NCI-H2171 (cell line): ENCODE results near the gene KIF18B.

Experiments
- DNase-seq: peaks from one replicate; lab custom pipeline; 2025; lab: John Stamatoyannopoulos, UW

The KIF18B gene

GRCh38 chr17:44919411-44919810 lies 28.2 kb downstream of the KIF18B start:
- DNase-seq, result no peak

DNA sequence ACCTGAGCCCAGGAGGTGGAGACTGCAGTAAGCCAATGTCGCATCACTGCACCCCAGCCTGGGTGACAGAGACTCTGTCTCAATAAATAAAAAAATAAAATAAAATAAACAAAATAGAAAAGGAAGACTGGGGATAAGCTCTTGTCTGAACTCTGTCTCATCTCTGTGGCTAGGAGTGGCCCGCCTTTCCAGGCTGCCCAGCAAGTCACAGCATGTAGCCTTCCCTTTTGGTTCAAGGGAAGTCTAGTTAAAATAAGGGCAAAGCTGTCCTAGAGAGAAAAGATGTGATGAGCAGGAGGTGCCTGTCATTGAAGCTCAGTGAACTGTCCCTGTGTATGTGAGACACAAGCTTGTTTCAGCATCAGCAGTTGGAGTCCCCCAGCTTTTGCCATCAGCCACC lies 29.6 kb downstream of the KIF18B start:
- no peak for DNase-seq

GRCh38 chr17:44917456-44917855 lies 30.1 kb downstream of the KIF18B start:
- no peak for DNase-seq

- DNase-seq, result no peak
These were observed 30.8 kb downstream of the KIF18B start for GRCh38 chr17:44916781-44917241.

GRCh38 chr17:44915862-44916780 lies 31.5 kb downstream of the KIF18B start:
- DNase-seq, result no peak

GRCh38 chr17:44915321-44915726 lies 32.2 kb downstream of the KIF18B start, which contains the start of gene GFAP:
GFAP (minus strand) TSS chr17:44915500; CDS start chr17:44915486, 14 bp downstream.
- DNase-seq, result no peak

- no peak for DNase-seq
These were observed 32.8 kb downstream of the KIF18B start for GRCh38 chr17:44914698-44915271.

- no peak for DNase-seq
These were observed 33.4 kb downstream of the KIF18B start for GRCh38 chr17:44914148-44914547.

DNA sequence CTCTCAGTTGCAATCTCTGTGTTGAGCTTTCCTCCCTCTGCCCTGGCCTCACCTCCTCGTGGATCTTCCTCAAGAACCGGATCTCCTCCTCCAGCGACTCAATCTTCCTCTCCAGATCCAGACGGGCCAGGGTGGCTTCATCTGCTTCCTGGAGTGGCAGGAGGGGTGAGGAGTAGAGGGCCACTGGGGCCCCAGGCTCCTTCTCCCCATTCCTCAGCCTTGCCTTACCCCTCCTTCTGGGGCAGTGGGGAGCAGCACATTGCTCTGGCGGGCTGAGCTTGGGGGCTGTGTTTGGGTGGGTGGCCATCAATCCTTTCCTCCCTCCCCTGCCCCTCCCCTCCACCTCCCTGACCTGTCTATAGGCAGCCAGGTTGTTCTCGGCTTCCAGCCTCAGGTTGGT lies 33.9 kb downstream of the KIF18B start:
- no peak for DNase-seq

DNA sequence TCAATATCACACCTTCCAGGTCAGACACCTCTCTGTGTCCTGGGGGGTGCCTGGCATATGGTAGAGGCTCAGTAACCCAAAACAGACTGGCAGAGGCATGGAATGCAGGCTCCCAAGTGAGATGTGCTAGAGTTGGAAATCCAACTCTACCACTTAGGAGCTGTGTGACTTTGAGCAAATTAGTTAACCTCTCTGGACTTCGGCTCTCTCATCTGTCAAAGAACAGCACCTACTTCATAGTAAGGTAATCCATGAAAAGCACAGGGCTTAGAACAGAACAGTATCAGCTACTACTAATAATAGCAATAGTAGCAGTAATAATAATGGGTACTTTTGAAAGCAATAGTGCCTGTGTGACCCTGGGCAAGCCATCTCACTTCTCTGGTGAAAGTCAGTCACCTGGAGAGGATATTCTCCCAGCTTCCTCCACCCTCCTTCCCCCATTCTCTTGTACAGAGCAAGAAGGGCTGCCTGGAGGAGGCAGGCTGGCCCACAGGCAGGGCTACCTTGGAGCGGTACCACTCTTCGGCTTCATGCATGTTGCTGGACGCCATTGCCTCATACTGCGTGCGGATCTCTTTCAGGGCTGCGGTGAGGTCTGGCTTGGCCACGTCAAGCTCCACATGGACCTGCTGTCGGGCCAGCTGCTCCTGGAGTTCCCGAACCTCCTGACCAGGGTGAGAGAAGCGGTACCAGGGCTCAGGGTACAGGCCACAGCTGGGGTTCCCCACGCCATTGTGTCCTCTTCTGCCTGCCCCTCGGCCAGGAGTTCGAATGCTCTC lies 34.6 kb downstream of the KIF18B start:
- DNase-seq, result no peak

GRCh38 chr17:44911133-44912001 lies 36.2 kb downstream of the KIF18B start:
- DNase-seq, result no peak

GRCh38 chr17:44910231-44911106 lies 37.1 kb downstream of the KIF18B start:
- no peak for DNase-seq

DNA sequence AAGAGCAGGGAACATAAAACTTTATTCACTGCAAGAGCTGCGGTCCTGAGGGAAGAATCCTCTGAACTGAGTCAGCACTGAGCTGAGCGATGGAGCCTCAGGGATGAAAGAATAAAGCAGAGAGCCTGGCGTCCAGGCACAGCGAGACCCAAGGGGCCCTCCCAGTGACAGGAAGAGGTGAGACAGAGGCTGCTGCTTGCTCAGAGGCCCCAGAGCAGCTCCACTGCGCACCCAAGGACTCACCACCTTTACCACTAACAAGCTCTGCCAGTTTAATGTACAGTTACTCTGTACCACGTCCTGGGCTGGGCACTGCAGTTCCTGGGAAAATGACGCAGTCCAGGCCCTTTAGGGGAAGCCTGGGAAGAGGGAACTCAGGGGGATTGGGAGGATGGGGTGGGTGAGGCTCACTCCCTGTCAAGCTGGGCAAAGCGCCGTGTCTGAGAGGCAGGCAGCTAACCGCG lies 37.9 kb downstream of the KIF18B start:
- DNase-seq, result no peak

GRCh38 chr17:44908761-44909326 lies 38.7 kb downstream of the KIF18B start:
- DNase-seq, result no peak

DNA sequence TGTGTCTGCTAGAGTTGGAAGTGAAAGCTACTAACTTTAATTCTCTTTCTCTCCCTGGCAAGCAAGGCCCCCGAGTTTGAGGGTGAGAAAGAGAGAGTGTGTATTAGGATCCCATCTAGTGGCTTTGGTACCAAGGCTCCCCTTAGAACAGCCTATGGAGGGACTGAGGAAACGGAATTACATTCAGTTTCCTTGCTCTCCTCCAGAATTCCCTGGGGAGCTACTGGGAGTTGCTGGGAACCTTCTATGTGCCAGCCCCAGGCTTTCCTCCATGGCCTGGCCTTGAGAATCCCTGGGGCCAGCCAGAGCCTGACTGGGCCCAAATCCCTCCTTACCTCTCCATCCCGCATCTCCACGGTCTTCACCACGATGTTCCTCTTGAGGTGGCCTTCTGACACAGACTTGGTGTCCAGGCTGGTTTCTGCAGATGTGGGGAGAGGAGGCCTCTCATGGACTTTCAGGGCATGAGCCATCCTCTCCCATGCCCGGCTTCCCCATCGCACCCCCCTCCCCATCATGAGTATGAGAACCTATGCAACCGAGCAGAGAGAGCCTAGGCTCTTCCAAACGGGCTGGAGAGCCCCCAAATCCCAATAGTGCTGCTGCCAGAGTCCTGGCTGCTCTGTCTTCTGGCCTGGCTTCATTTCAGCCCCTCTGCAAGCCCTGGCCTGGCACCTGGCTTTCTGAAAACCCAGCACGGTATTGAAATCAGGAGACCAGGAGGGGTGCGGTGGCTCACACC lies 39.7 kb downstream of the KIF18B start:
- DNase-seq, result no peak

- no peak for DNase-seq
These were observed 40.5 kb downstream of the KIF18B start for GRCh38 chr17:44906763-44907728.

DNA sequence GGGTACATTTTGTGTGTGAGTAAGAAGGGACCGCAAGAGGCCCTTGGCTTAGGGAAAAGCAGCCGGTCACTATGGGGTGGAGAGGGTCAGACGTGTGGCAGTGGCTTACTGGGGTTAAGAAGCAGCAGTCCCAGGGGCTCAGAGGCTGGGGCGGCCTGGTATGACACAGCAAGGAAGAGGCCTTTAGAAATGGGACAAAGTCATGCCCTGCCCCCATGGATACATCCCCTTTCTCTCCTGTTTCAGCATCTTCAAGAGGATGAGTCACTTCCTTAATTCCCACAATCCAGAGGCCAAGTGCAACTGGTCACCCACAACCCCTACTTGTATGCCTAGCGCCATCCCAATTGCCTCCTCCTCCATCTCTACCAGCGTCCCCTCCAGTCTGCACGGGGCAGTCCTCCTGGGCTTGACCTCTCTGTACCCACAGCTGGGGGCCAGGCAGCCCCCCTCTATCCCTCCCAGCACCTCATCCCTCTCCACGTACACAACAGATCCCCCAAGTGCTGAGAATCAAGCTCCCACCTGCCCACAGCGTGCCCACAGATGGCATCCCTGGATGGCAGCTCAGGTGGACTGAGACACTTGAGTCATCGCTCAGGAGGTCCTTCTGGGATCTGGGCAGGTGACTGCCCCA lies 41.4 kb downstream of the KIF18B start:
- DNase-seq, result no peak
